Endothelial cell of umbilical vein (primary cell): Measurements from ENCODE around the gene CENPB. TPM values are rescaled to one million over a fixed set of nuclear protein-coding genes. Genes with fewer than 3 reads are reported as not detected.

Experiments used
- BruUV-seq: library from RNA; stranded (reverse); fragments of 400-500 nt; replicated peaks from 2 replicates; lab custom pipeline; 2021; lab: Mats Ljungman, UMichigan
- CTCF ChIA-PET: fragments of 300-600, 350-600 bp; sonication (Branson Sonifier 250); formaldehyde crosslinking; loops from one replicate; lab custom pipeline; 2021; ENCODE audit warnings: antibody characterized with exemption, inconsistent platforms; lab: Charles Lee
- POLR2A ChIA-PET: fragments of 300-600, 350-600 bp; sonication (Branson Sonifier 250); formaldehyde crosslinking; loops from one replicate; lab custom pipeline; 2021; ENCODE audit warnings: antibody characterized with exemption, inconsistent platforms; lab: Charles Lee
- DNase-seq: peaks from one replicate; pipeline ENCODE4 v3.0.0-alpha.2; 2011; ENCODE audit warnings: low read depth, low spot score
- FAIRE-seq: peaks from 2 replicates; lab custom pipeline; 2011; peaks lifted over from hg19 to GRCh38; lab: Jason Lieb, UNC
- H2AFZ ChIP-seq: 2 replicates; pipeline ENCODE4 v1.6.0; 2012; ENCODE audit warnings: low read depth, low read length, control low read depth, inconsistent platforms
- H3K27ac ChIP-seq: 2 replicates; pipeline ENCODE4 v1.5.1; 2011; ENCODE audit warnings: low read depth, mild to moderate bottlenecking, control low read depth, low read length, moderate library complexity; ENCODE audit not compliant: insufficient read depth
- H3K27me3 ChIP-seq, 2 experiments: 2 replicates each; pipeline versions ENCODE4 v1.6.0 to v1.6.1; 2011; ENCODE audit warnings: low read length in 2 of 2, mixed read lengths in 1 of 2; ENCODE audit not compliant: control insufficient read depth in 2 of 2, insufficient read depth in 2 of 2
- H3K36me3 ChIP-seq, 2 experiments: 2 replicates in 1 of 2; 3 replicates in 1 of 2; pipeline ENCODE4 v1.5.1; 2011; ENCODE audit warnings: low read length in 2 of 2, mild to moderate bottlenecking in 1 of 2, moderate library complexity in 1 of 2; ENCODE audit not compliant: control insufficient read depth in 2 of 2, insufficient read depth in 2 of 2; ENCODE audit errors: extremely low read depth in 1 of 2
- H3K4me1 ChIP-seq: 3 replicates; pipeline ENCODE4 v1.5.1; 2011; ENCODE audit warnings: mild to moderate bottlenecking, low read length; ENCODE audit not compliant: control insufficient read depth, insufficient read depth; ENCODE audit errors: extremely low read depth
- H3K4me2 ChIP-seq: 2 replicates; pipeline ENCODE4 v1.6.1; 2011; ENCODE audit warnings: low read length, control low read depth, mixed read lengths; ENCODE audit not compliant: insufficient read depth
- H3K4me3 ChIP-seq, 3 experiments: fragments of 200-600 bp in 1 of 3; sonication (generic), shearing (Covaris generic) in 1 of 3; replicated peaks in 1 of 3; 2 replicates each; pipeline ENCODE4 v1.5.1; 2011 to 2016; ENCODE audit warnings: control low read depth in 3 of 3, low read length in 3 of 3, mild to moderate bottlenecking in 2 of 3, inconsistent platforms in 1 of 3, low read depth in 1 of 3, moderate library complexity in 1 of 3; ENCODE audit not compliant: insufficient read depth in 1 of 3
- H3K79me2 ChIP-seq: 2 replicates; pipeline ENCODE4 v1.6.0; 2012; ENCODE audit warnings: low read length, inconsistent platforms; ENCODE audit not compliant: control insufficient read depth, insufficient read depth
- H3K9ac ChIP-seq: replicated peaks from 2 replicates; pipeline ENCODE3; 2011; ENCODE audit warnings: low read length, control low read depth; ENCODE audit not compliant: insufficient read depth; ENCODE audit errors: extremely low read depth
- H3K9me1 ChIP-seq: replicated peaks from 3 replicates; pipeline ENCODE4 v1.6.0; 2011; ENCODE audit warnings: mild to moderate bottlenecking, low read length; ENCODE audit not compliant: control insufficient read depth, insufficient read depth; ENCODE audit errors: extremely low read depth
- H3K9me3 ChIP-seq: replicated peaks from 2 replicates; pipeline ENCODE4 v1.5.1; 2012; ENCODE audit warnings: low read length, inconsistent platforms; ENCODE audit not compliant: control insufficient read depth, insufficient read depth
- H4K20me1 ChIP-seq: replicated peaks from 2 replicates; pipeline ENCODE3; 2011; ENCODE audit warnings: mild to moderate bottlenecking, low read length; ENCODE audit not compliant: control insufficient read depth, insufficient read depth; ENCODE audit errors: extremely low read depth
- CTCF ChIP-seq, 2 donors: IDR thresholded peaks; 1 replicate in 1 of 2; 2 replicates in 1 of 2; pipeline ENCODE4 v1.5.1; 2011; ENCODE audit warnings: low read length in 2 of 2, mild to moderate bottlenecking in 2 of 2, moderate library complexity in 2 of 2, control low read depth in 1 of 2, inconsistent platforms in 1 of 2, low read depth in 1 of 2; ENCODE audit not compliant: insufficient read depth in 1 of 2; ENCODE audit errors: extremely low read depth in 1 of 2
- JUN ChIP-seq: IDR thresholded peaks from 2 replicates; pipeline ENCODE4 v1.6.1; 2011; ENCODE audit warnings: borderline replicate concordance, low read depth; ENCODE audit not compliant: insufficient read length, insufficient read depth
- MAX ChIP-seq: IDR thresholded peaks from 2 replicates; pipeline ENCODE4 v1.6.1; 2011; ENCODE audit not compliant: insufficient read depth, insufficient read length
- POLR2AphosphoS5 ChIP-seq: IDR thresholded peaks from 2 replicates; pipeline ENCODE4 v1.6.1; 2012; ENCODE audit warnings: low read depth, mild to moderate bottlenecking, control low read depth, low read length, moderate library complexity; ENCODE audit not compliant: insufficient read depth
- dilution Hi-C: fragments of 300-500 bp; cut with MboI; formaldehyde crosslinking; loops from one replicate; pipeline ENCODE4 v1.15.0; 2019; ENCODE audit warnings: low sequenced_read_pairs; ENCODE audit not compliant: extremely low pct_ligation_motif_present
- intact Hi-C: fragments of 100-400 bp; cut with micrococcal nuclease; formaldehyde crosslinking; loops from one replicate; pipeline ENCODE4 v1.10.0; 2022
- polyA plus RNA-seq, 4 experiments: library from polyadenylated mRNA; depleted of rRNA in 3 of 4; stranded (reverse) in 3 of 4; unstranded in 1 of 4; fragments of >200 nt; gene quantifications; 2 replicates each; pipeline versions ENCODE4 v1.2.1 to v1.2.3, GENCODE V29; 2011 to 2012; ENCODE audit warnings: missing spikeins in 1 of 4
- total RNA-seq: library from RNA; stranded (reverse); gene quantifications from 2 replicates; pipeline ENCODE4 v1.2.3, GENCODE V29; 2021

CENPB gene
- total and polyA plus RNA-seq, 2 donors (not counting 3 experiments of a cell fraction or from before 2014, with no cell fraction given) = 30.4 to 90.3 TPM

- Histone ChIP-seq H3K79me2 (peaks cover 31% of the 10 kb centered on the region), H3K4me2 (peak overlapping the region; percentile 66), H3K27ac (peak overlapping the region; percentile 0), H3K9ac (peak overlapping the region; percentile 44), H3K9me1 (no peaks in the 10 kb centered on the region), H3K9me3 (no peaks in the 10 kb centered on the region), H3K4me1 (peaks cover 18% of the 10 kb centered on the region), H3K4me3 (peak overlapping the region in 2 of 3 experiments; percentile 1 to 62), H3K36me3 (peaks cover 0 to 5% of the 10 kb centered on the region in 2 experiments), H3K27me3 (no peaks in the 10 kb centered on the region), H2AFZ (no peak overlapping the region), H4K20me1 (no peaks in the 10 kb centered on the region)
- POLR2A ChIA-PET = interaction anchor here (1.0 kb wide), 1 partner anchor 18 kb away, joined by 4 read pairs; the partner anchor contains the start of gene ADISSP
- DNase-seq = peak; percentile 67
- no peak for TF ChIP-seq JUN
- TF ChIP-seq MAX = peak; percentile 48
- peak; percentile 61 for FAIRE-seq
- dilution Hi-C loops (no loop called here), intact Hi-C loops (loop anchor here (1.0 kb wide), 2 partner anchors 34 to 69 kb away; partner anchors contain the start of gene AP5S1)
- BruUV-seq = TSS peak; percentile 50
- CTCF ChIA-PET = interaction anchor here (0.7 to 7.6 kb wide), 29 partner anchors 8 to 299 kb away, joined by 3 to 214 read pairs (median 4); partner anchors contain the start of genes ADISSP, AP5S1 and CDC25B
These were observed 435 bp downstream of the CENPB start for GRCh38 chr20:3786126-3786484.

GRCh38 chr20:3785240-3786125 lies 1.1 kb downstream of the CENPB start:
- DNase-seq (peak; percentile 24), FAIRE-seq (no peak)
- H3K4me1 ChIP-seq = peaks cover 22% of the 10 kb centered on the region
- ChIA-PET POLR2A (interaction anchor here (1.0 kb wide), 1 partner anchor 18 kb away, joined by 4 read pairs; the partner anchor contains the start of gene ADISSP), CTCF (interaction anchor here (0.6 to 7.6 kb wide), 21 partner anchors 8 to 286 kb away, joined by 3 to 214 read pairs (median 4); partner anchors contain the start of genes ADISSP and AP5S1)
- dilution Hi-C loops = no loop called here
- peaks cover 0 to 5% of the 10 kb centered on the region in 2 experiments for H3K36me3 ChIP-seq
- peak overlapping the region; percentile 0 for H3K27ac ChIP-seq
- H4K20me1 ChIP-seq = no peaks in the 10 kb centered on the region
- no peaks in the 10 kb centered on the region for H3K9me3 ChIP-seq
- H3K9ac ChIP-seq = peak overlapping the region; percentile 44
- peaks cover 31% of the 10 kb centered on the region for H3K79me2 ChIP-seq
- peak overlapping the region; percentile 1 to 62 (median 30) for H3K4me3 ChIP-seq
- no peak overlapping the region for H2AFZ ChIP-seq
- intact Hi-C loops = loop anchor here (1.0 kb wide), 2 partner anchors 35 to 70 kb away; partner anchors contain the start of gene AP5S1
- no TSS peak for BruUV-seq
- no peaks in the 10 kb centered on the region for H3K27me3 ChIP-seq
- no peaks in the 10 kb centered on the region for H3K9me1 ChIP-seq
- peak in 1 of 2 donors; percentile 3 for TF ChIP-seq CTCF (IDR thresholded peaks at IDR 0.05; ENCODE audit: extremely low read depth in 1 of 2, insufficient read depth in 1 of 2, low read depth in 1 of 2, low read length in 2 of 2)
- no peak for TF ChIP-seq JUN
- peak; percentile 36 for TF ChIP-seq POLR2AphosphoS5
- peak overlapping the region; percentile 66 for H3K4me2 ChIP-seq
